Spinal cord (tissue), 10 donors: ENCODE results near the gene LRRC51. TPM values are rescaled to one million over a fixed set of nuclear protein-coding genes. Genes with fewer than 3 reads are reported as not detected.

Experiments
- DNase-seq, 6 donors: peaks; one replicate each; pipeline versions ENCODE4 v3.0.0 to v3.0.0-alpha.2; 2013 to 2015; ENCODE audit warnings: low spot score in 6 of 6, low read depth in 4 of 6
- H3K27ac ChIP-seq: one replicate; pipeline ENCODE4 v1.5.1; 2013; ENCODE audit warnings: low read depth, low read length, control low read depth
- H3K27me3 ChIP-seq: one replicate; pipeline ENCODE4 v1.6.1; 2013; ENCODE audit warnings: low read length; ENCODE audit not compliant: control insufficient read depth, insufficient read depth
- H3K36me3 ChIP-seq: one replicate; pipeline ENCODE4 v1.6.1; 2013; ENCODE audit warnings: low read length; ENCODE audit not compliant: control insufficient read depth, insufficient read depth
- H3K4me1 ChIP-seq: one replicate; pipeline ENCODE4 v1.6.1; 2013; ENCODE audit warnings: low read length; ENCODE audit not compliant: control insufficient read depth, insufficient read depth
- H3K4me3 ChIP-seq: one replicate; pipeline ENCODE4 v1.5.1; 2013; ENCODE audit warnings: low read depth, low read length, control low read depth
- H3K9me3 ChIP-seq: one replicate; pipeline ENCODE4 v1.6.1; 2013; ENCODE audit warnings: low read length; ENCODE audit not compliant: control insufficient read depth, insufficient read depth
- WGBS: methylation state at CpG from one replicate; pipeline ENCODE4 v1.1.5; 2013; ENCODE audit warnings: missing lambda C conversion rate; ENCODE audit not compliant: insufficient coverage; 5-methylcytosine and 5-hydroxymethylcytosine counted together
- polyA plus RNA-seq, 2 donors: library from polyadenylated mRNA; unstranded; fragments of 120-200 nt; gene quantifications; one replicate each; pipeline ENCODE4 v1.2.1, GENCODE V29; 2013; ENCODE audit not compliant: insufficient read length in 2 of 2
- small RNA-seq: library from RNA; depleted of rRNA; stranded (forward); fragments of <200 nt; gene quantifications from one replicate; pipeline ENCODE3, GENCODE V24; 2014; ENCODE audit warnings: low replicate concordance
- total RNA-seq, 2 donors: library from RNA; depleted of rRNA in 1 of 2; stranded (reverse); fragments of 120-200 nt in 1 of 2; fragments of >200 nt in 1 of 2; gene quantifications; one replicate each; pipeline versions ENCODE4 v1.2.3 to v1.2.4, GENCODE V29; 2013 to 2014
- donor health status: healthy.

LRRC51 gene
- total and polyA plus RNA-seq, 4 donors = 11.6 to 31.9 (median 25.9) TPM

DNA sequence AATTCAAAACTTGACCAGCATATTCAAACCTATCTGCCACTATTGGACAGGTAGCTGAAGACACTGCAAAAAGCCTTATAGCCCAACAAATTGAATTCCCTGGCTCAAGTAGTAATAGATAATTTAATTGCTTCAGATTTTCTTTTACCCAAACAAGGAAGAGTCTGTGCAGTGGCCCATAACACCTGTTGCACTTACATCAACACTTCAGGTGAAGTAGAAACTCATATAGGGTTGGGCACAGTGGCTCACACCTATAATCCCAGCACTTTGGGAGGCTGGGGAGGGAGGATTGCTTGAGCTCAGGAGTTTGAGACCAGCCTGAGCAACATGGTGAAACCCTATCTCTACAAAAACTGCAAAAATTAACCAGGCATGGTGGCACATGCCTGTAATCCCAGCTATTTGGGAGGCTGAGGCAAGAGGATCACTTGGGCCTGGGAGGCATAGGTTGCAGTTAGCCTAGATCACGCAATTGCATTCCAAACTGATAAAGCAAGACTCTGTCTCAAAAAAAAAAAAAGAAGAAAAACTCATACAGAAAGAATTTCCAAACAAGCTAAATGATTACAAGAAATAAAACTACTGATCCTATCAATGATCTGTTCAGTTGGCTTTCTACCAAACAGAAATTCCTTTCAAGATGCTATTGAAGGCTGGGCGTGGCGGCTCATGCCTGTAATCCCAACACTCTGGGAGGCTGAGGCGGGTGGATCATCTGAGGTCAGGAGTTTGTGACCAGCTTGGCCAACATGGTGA lies 64.3 kb downstream of the LRRC51 start:
- no peak for DNase-seq
- H3K4me1 ChIP-seq = no peaks in the 10 kb centered on the region
- H3K27ac ChIP-seq = no peak overlapping the region

More for the DNA sequence above, 64.3 kb downstream of the LRRC51 start:
- H3K4me3 ChIP-seq = no peak overlapping the region
- no peaks in the 10 kb centered on the region for H3K9me3 ChIP-seq
- no peaks in the 10 kb centered on the region for H3K36me3 ChIP-seq
- 90% methylated on average over 4 of the region's 4 CpGs for WGBS
- H3K27me3 ChIP-seq = no peaks in the 10 kb centered on the region

Small RNAs within 50 kb of the gene (small RNA-seq; reads per million reads assigned to genes)
- not detected for gene MIR3165
- gene RNU6-72P = not detected

Other genes with a start within 250 kb of the LRRC51 start
- gene DEFB108B, start 247.7 kb upstream of the LRRC51 start, total RNA-seq = not detected
- under 1 TPM in 1 of 2 donors, not detected in 1; 0.27 TPM for gene DEFB108B, start 247.7 kb upstream of the LRRC51 start, polyA plus RNA-seq
- gene DEFB131B, start 202.4 kb upstream of the LRRC51 start, total RNA-seq = not detected
- gene DEFB131B, start 202.4 kb upstream of the LRRC51 start, polyA plus RNA-seq = not detected
- gene XNDC1N, start 152.3 kb upstream of the LRRC51 start, total RNA-seq = 1 to 10 TPM; 7.9 to 9.3 TPM
- 1 to 10 TPM; 4.3 to 6.7 TPM for gene XNDC1N, start 152.3 kb upstream of the LRRC51 start, polyA plus RNA-seq
- gene RNF121, start 151.8 kb upstream of the LRRC51 start, total RNA-seq = 10 to 100 TPM; 27.6 to 29.0 TPM
- gene RNF121, start 151.8 kb upstream of the LRRC51 start, polyA plus RNA-seq = 10 to 100 TPM; 39.4 to 40.6 TPM
- 1 to 10 TPM; 3.8 to 4.4 TPM for gene IL18BP, start 81.9 kb upstream of the LRRC51 start, total RNA-seq
- 10 to 100 TPM; 12.0 to 14.3 TPM for gene IL18BP, start 81.9 kb upstream of the LRRC51 start, polyA plus RNA-seq
- gene NUMA1, start 308 bp upstream of the LRRC51 start, total RNA-seq = 100 to 1,000 TPM; 104 to 164 TPM
- gene NUMA1, start 308 bp upstream of the LRRC51 start, polyA plus RNA-seq = 100 to 1,000 TPM; 166 to 187 TPM
- gene LAMTOR1, start 22.4 kb downstream of the LRRC51 start, total RNA-seq = 10 to 100 TPM; 43.6 to 81.4 TPM
- 100 to 1,000 TPM; 138 to 144 TPM for gene LAMTOR1, start 22.4 kb downstream of the LRRC51 start, polyA plus RNA-seq
- gene TOMT, start 25.1 kb downstream of the LRRC51 start, total RNA-seq = not detected
- gene TOMT, start 25.1 kb downstream of the LRRC51 start, polyA plus RNA-seq = not detected
- gene ANAPC15, start 31.8 kb downstream of the LRRC51 start, total RNA-seq = 10 to 100 TPM; 10.0 to 39.2 TPM
- 10 to 100 TPM; 53.2 to 54.8 TPM for gene ANAPC15, start 31.8 kb downstream of the LRRC51 start, polyA plus RNA-seq
- under 1 TPM in 1 of 2 donors, not detected in 1; 0.89 TPM for gene FOLR3, start 54.9 kb downstream of the LRRC51 start, total RNA-seq
- gene FOLR3, start 54.9 kb downstream of the LRRC51 start, polyA plus RNA-seq = not detected
- 100 to 1,000 TPM in 1 of 2 donors, 1 to 10 TPM in 1; 1.9 to 172 TPM for gene FOLR1, start 111.3 kb downstream of the LRRC51 start, total RNA-seq
- 1 to 10 TPM; 3.4 to 4.7 TPM for gene FOLR1, start 111.3 kb downstream of the LRRC51 start, polyA plus RNA-seq
- gene FOLR2, start 135.9 kb downstream of the LRRC51 start, total RNA-seq = 10 to 100 TPM; 21.9 to 34.1 TPM
- gene FOLR2, start 135.9 kb downstream of the LRRC51 start, polyA plus RNA-seq = 10 to 100 TPM; 14.1 to 16.3 TPM
- 10 to 100 TPM; 34.1 to 89.8 TPM for gene INPPL1, start 143.9 kb downstream of the LRRC51 start, total RNA-seq
- 100 to 1,000 TPM; 134 to 147 TPM for gene INPPL1, start 143.9 kb downstream of the LRRC51 start, polyA plus RNA-seq
- gene PHOX2A, start 163.3 kb downstream of the LRRC51 start, total RNA-seq = under 1 TPM in 1 of 2 donors, not detected in 1; 0.17 TPM
- gene PHOX2A, start 163.3 kb downstream of the LRRC51 start, polyA plus RNA-seq = 1 to 10 TPM; 1.7 to 1.8 TPM